ENCODE measurements around the gene TPST2. TPM values are rescaled to one million over a fixed set of nuclear protein-coding genes. Genes with fewer than 3 reads are reported as not detected.
A peak's percentile ranks its signal among the peaks of the same experiment; 100 is the strongest.

Gene TPST2
- total RNA-seq, 2 donors from 2014 or later = 18.2 to 40.7 TPM

- Mint-ChIP-seq H3K27me3 (no peaks in the 10 kb centered on the region), H3K4me3 (no peak overlapping the region), H3K4me1 (peaks cover 13% of the 10 kb centered on the region), H3K27ac (no peak overlapping the region), H3K36me3 (ENCODE audit: low read depth) (peaks cover 2% of the 10 kb centered on the region)
- no peak for ATAC-seq
- H3K9me3 ChIP-seq (ENCODE audit: control insufficient read depth, low read length, poor library complexity, severe bottlenecking) = no peaks in the 10 kb centered on the region
- DNase-seq = no peak
Measured at GRCh38 chr22:26552466-26552865, 37.5 kb downstream of the TPST2 start.

DNA sequence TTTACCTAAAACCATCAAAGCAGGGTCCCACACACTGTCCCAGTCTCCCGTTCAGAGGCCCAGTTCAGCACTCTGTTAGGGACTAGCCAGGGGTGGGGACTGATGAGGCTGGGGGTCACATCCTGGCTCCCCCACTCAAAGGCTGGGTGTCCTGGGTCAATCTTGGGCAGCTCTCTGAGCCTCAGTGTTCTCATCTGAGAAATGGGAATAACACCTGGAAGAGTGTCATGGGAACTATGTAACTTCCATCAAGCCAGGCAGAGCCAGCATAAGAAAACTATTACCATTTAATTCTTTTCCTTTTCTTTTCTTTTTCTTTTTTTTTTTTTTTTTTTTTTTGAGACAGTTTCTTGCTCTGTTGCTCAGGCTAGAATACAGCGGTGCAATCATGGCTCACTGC, 38.4 kb downstream of the TPST2 start:
- Mint-ChIP-seq H3K36me3 (ENCODE audit: low read depth) (peaks cover 2% of the 10 kb centered on the region), H3K27me3 (no peaks in the 10 kb centered on the region), H3K4me1 (peaks cover 18% of the 10 kb centered on the region), H3K4me3 (no peak overlapping the region), H3K27ac (no peak overlapping the region)
- H3K9me3 ChIP-seq (ENCODE audit: control insufficient read depth, low read length, poor library complexity, severe bottlenecking) = no peaks in the 10 kb centered on the region
- DNase-seq (no peak), ATAC-seq (no peak)

- Mint-ChIP-seq H3K4me1 (peaks cover 19% of the 10 kb centered on the region), H3K27ac (no peak overlapping the region), H3K36me3 (ENCODE audit: low read depth) (peaks cover 2% of the 10 kb centered on the region), H3K27me3 (no peaks in the 10 kb centered on the region), H3K4me3 (no peak overlapping the region)
- ATAC-seq (no peak), DNase-seq (no peak)
- H3K9me3 ChIP-seq (ENCODE audit: control insufficient read depth, low read length, poor library complexity, severe bottlenecking) = no peaks in the 10 kb centered on the region
Measured at GRCh38 chr22:26550498-26551033, 39.4 kb downstream of the TPST2 start.

DNA sequence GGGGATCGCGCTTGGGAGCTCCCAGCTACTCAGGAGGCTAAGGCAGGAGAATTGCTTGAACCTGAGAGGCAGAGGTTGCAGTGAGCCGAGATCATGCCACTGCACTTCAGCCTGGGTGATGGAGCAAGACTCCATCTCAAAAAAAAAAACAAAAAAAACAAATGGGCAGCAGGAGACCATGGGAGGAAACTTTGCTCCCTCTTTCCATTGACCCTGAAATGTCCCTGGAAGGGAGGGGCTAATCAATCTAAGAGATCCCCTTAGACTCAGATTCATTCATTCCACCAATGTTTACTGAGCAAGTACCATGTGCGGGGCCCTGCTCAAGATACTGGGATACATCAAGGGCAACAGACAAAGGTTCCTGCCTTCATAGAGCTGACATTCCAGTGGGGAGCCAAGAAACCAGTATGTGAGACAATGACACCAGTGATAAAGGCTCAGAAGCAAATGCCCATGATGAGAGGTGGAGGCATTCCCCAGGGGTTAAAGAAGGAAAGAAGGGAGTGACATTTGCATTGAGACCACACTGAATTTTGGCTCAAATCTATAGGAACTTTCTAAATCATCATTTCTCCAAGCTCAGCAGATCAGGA, 39.9 kb downstream of the TPST2 start:
- Mint-ChIP-seq H3K4me1 (peaks cover 19% of the 10 kb centered on the region), H3K36me3 (ENCODE audit: low read depth) (peaks cover 2% of the 10 kb centered on the region), H3K27me3 (no peaks in the 10 kb centered on the region), H3K4me3 (no peak overlapping the region), H3K27ac (no peak overlapping the region)
- DNase-seq (no peak), ATAC-seq (no peak)
- H3K9me3 ChIP-seq (ENCODE audit: control insufficient read depth, low read length, poor library complexity, severe bottlenecking) = no peaks in the 10 kb centered on the region

DNA sequence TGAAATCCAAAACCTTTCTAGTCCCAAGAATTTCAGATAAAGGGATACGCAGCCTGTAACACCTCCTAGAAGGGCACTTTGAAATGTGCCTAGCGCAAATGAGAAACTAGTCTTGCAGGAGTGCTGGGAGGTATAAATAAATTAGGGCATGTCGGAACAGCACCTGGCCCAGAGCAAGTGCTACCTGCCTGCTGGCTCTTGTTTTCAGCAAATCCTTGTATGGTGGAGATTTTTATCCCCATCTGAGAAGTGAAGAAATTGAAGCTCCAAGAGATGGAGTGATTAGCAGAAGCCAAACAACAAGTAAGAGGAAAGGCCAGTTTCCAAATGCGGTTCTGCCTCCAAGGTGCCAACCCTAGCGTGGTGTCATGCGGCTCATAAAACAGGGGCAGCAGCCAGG, 40.9 kb downstream of the TPST2 start:
- Mint-ChIP-seq H3K4me1 (peaks cover 19% of the 10 kb centered on the region), H3K27me3 (no peaks in the 10 kb centered on the region), H3K36me3 (ENCODE audit: low read depth) (peaks cover 2% of the 10 kb centered on the region), H3K4me3 (no peak overlapping the region), H3K27ac (no peak overlapping the region)
- no peaks in the 10 kb centered on the region for H3K9me3 ChIP-seq (ENCODE audit: control insufficient read depth, low read length, poor library complexity, severe bottlenecking)
- DNase-seq (no peak), ATAC-seq (no peak)

- Mint-ChIP-seq H3K4me1 (peaks cover 15% of the 10 kb centered on the region), H3K27ac (no peak overlapping the region), H3K36me3 (ENCODE audit: low read depth) (peaks cover 2% of the 10 kb centered on the region), H3K4me3 (no peak overlapping the region), H3K27me3 (no peaks in the 10 kb centered on the region)
- DNase-seq (no peak), ATAC-seq (no peak)
- no peaks in the 10 kb centered on the region for H3K9me3 ChIP-seq (ENCODE audit: control insufficient read depth, low read length, poor library complexity, severe bottlenecking)
Measured at GRCh38 chr22:26548303-26548702, 41.6 kb downstream of the TPST2 start.

DNA sequence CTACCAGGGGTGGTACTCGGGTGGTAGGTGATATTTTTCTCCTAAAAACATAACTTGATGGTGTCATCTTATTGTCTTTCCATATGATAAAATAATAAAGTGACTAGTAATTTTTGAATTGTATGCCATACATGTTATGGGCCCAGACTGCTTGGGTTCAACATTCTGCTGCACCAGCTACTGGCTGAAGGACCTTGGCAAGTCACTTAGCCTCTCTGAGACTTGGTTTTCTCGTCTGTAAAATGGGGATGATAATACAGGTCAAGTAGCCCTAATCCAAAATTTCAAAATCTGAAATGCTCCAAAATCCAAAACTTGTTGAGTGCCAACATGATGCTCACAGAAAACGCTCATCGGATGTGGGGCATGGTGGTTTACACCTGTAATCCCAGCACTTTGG, 42.1 kb downstream of the TPST2 start:
- Mint-ChIP-seq H3K27ac (no peak overlapping the region), H3K36me3 (ENCODE audit: low read depth) (peaks cover 2% of the 10 kb centered on the region), H3K4me1 (peaks cover 15% of the 10 kb centered on the region), H3K27me3 (no peaks in the 10 kb centered on the region), H3K4me3 (no peak overlapping the region)
- ATAC-seq (no peak), DNase-seq (no peak)
- H3K9me3 ChIP-seq (ENCODE audit: control insufficient read depth, low read length, poor library complexity, severe bottlenecking) = no peaks in the 10 kb centered on the region

- Mint-ChIP-seq H3K36me3 (ENCODE audit: low read depth) (peaks cover 2% of the 10 kb centered on the region), H3K27ac (peak overlapping the region; percentile 45), H3K4me1 (peaks cover 16% of the 10 kb centered on the region), H3K4me3 (no peak overlapping the region), H3K27me3 (no peaks in the 10 kb centered on the region)
- no peaks in the 10 kb centered on the region for H3K9me3 ChIP-seq (ENCODE audit: control insufficient read depth, low read length, poor library complexity, severe bottlenecking)
- DNase-seq = no peak
- peak; percentile 30 for ATAC-seq
Measured at GRCh38 chr22:26547426-26547825, 42.5 kb downstream of the TPST2 start.

GRCh38 chr22:26546282-26546681, 43.6 kb downstream of the TPST2 start:
- H3K9me3 ChIP-seq (ENCODE audit: control insufficient read depth, low read length, poor library complexity, severe bottlenecking) = no peaks in the 10 kb centered on the region
- Mint-ChIP-seq H3K4me3 (no peak overlapping the region), H3K36me3 (ENCODE audit: low read depth) (peaks cover 2% of the 10 kb centered on the region), H3K27me3 (no peaks in the 10 kb centered on the region), H3K4me1 (peaks cover 17% of the 10 kb centered on the region), H3K27ac (peak overlapping the region; percentile 45)
- DNase-seq (no peak), ATAC-seq (no peak)

DNA sequence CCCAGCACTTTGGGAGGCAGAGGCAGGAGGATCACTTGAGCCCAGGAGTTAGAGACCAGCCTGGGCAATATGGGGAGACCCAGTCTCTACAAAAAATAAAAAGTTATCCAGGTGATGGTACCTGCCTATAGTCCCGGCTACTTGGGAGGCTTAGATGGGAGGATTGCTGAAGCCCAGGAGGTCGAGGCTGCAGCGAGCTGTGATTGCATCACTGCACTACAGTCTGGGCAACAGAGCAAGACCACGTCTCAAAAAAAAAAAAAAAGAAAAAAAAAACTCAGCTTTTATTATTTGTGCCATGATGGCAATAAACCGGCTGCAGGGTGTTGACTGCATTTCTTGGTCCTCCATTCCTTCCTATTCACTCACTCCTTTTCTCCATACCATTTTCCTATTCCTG, 44.1 kb downstream of the TPST2 start:
- ATAC-seq (no peak), DNase-seq (no peak)
- Mint-ChIP-seq H3K27me3 (no peaks in the 10 kb centered on the region), H3K4me1 (peaks cover 17% of the 10 kb centered on the region), H3K4me3 (no peak overlapping the region), H3K36me3 (ENCODE audit: low read depth) (peaks cover 2% of the 10 kb centered on the region), H3K27ac (peak overlapping the region; percentile 45)
- H3K9me3 ChIP-seq (ENCODE audit: control insufficient read depth, low read length, poor library complexity, severe bottlenecking) = no peaks in the 10 kb centered on the region

- H3K27me3 Mint-ChIP-seq = no peaks in the 10 kb centered on the region
- H3K9me3 ChIP-seq (ENCODE audit: control insufficient read depth, low read length, poor library complexity, severe bottlenecking) = no peaks in the 10 kb centered on the region
- H3K36me3 Mint-ChIP-seq (ENCODE audit: low read depth) = peaks cover 2% of the 10 kb centered on the region
- ATAC-seq (no peak), DNase-seq (no peak)
- no peak overlapping the region for H3K27ac Mint-ChIP-seq
- no peak overlapping the region for H3K4me3 Mint-ChIP-seq
- H3K4me1 Mint-ChIP-seq = peaks cover 20% of the 10 kb centered on the region
Measured at GRCh38 chr22:26545385-26545784, 44.5 kb downstream of the TPST2 start.

GRCh38 chr22:26544489-26544888, 45.4 kb downstream of the TPST2 start:
- no peak overlapping the region for H3K4me3 Mint-ChIP-seq
- H3K27ac Mint-ChIP-seq = no peak overlapping the region
- DNase-seq = no peak
- no peaks in the 10 kb centered on the region for H3K27me3 Mint-ChIP-seq
- H3K4me1 Mint-ChIP-seq = peaks cover 20% of the 10 kb centered on the region
- no peak for ATAC-seq
- H3K36me3 Mint-ChIP-seq (ENCODE audit: low read depth) = no peaks in the 10 kb centered on the region
- H3K9me3 ChIP-seq (ENCODE audit: control insufficient read depth, low read length, poor library complexity, severe bottlenecking) = no peaks in the 10 kb centered on the region

DNA sequence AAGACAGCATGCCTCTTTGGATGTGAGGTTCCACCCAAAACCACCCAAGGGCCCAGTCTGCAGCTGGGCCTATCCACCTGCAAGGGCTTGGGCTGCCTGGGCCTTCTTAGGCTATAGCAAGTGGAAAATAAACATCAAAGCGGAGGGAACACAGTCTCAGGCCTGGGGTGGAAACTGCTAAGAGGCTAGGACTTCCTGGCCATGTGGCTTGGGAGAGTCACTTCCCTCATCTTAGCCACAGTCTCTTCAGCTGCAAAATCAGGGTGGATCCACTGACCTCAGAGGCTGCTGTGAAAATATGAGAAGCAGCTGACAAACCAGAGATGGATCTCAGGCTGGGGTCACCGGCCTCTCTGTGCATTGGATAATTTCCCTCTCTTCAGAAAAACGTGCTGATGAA, 47.1 kb downstream of the TPST2 start:
- peaks cover 21% of the 10 kb centered on the region for H3K4me1 Mint-ChIP-seq
- DNase-seq (no peak), ATAC-seq (peak; percentile 35)
- H3K27ac Mint-ChIP-seq = peak overlapping the region; percentile 65
- no peaks in the 10 kb centered on the region for H3K27me3 Mint-ChIP-seq
- H3K36me3 Mint-ChIP-seq (ENCODE audit: low read depth) = peaks cover 6% of the 10 kb centered on the region
- H3K4me3 Mint-ChIP-seq = no peak overlapping the region
- no peaks in the 10 kb centered on the region for H3K9me3 ChIP-seq (ENCODE audit: control insufficient read depth, low read length, poor library complexity, severe bottlenecking)

DNA sequence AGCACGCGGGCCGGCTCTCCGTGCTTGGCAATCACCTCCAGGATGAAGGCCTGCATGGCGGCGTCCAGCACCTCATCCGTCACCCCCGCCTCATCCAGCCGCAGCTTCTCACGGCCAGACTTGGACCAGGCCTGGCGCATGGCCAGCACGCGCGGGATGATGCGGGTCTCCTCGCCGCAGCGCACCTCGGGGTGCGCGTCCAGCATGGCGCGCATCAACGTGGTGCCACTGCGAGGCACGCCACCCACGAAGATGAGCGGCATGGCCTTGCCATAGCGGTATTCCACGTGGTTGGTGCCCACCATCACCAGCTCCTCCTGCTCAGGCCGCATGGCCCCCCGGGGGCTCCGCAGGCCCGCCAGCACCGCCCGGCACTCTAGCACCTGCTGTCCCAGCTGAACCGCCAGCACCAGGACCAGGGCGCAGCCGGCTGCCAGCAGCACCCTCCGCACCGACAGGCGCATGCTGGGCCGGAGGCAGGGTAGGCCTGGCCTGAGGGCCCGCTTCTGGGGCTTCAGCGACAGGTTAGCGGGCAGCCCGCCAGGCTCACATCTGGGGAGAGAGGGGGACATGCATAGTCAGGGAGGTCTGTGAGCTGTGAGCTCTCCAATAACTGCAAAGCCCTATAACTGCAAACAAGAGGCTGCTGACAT, 48.6 kb downstream of the TPST2 start:
- H3K9me3 ChIP-seq (ENCODE audit: control insufficient read depth, low read length, poor library complexity, severe bottlenecking) = no peaks in the 10 kb centered on the region
- no peak overlapping the region for H3K27ac Mint-ChIP-seq
- peaks cover 8% of the 10 kb centered on the region for H3K36me3 Mint-ChIP-seq (ENCODE audit: low read depth)
- peaks cover 13% of the 10 kb centered on the region for H3K4me1 Mint-ChIP-seq
- ATAC-seq (no peak), DNase-seq (no peak)
- H3K4me3 Mint-ChIP-seq = no peak overlapping the region
- no peaks in the 10 kb centered on the region for H3K27me3 Mint-ChIP-seq

Measured in T-helper 17 cell (primary cell).